Adrenal gland (tissue), 12 donors: ENCODE measurements around the gene NGFR. TPM values are rescaled to one million over a fixed set of nuclear protein-coding genes. Genes with fewer than 3 reads are reported as not detected.

Experiments
- DNase-seq, 7 donors: peaks; one replicate each; pipeline ENCODE4 v3.0.0-alpha.2; 2019 to 2020
- H3K27ac ChIP-seq, 5 donors: fragments of 200-600 bp; sonication (generic) in 4 of 5; 1 replicate in 3 of 5; 2 replicates in 2 of 5; pipeline versions ENCODE4 v1.5.1 to v1.8.0; 2016 to 2020; ENCODE audit warnings: mild to moderate bottlenecking in 1 of 5
- H3K27me3 ChIP-seq: fragments of 200-600 bp; 2 replicates; pipeline ENCODE4 v1.8.0; 2021
- H3K36me3 ChIP-seq, 2 donors: fragments of 200-600 bp; replicated peaks in 1 of 2; 1 replicate in 1 of 2; 2 replicates in 1 of 2; pipeline versions ENCODE4 v1.5.1 to v1.8.0; 2018 to 2022
- H3K4me1 ChIP-seq, 2 donors: fragments of 200-600 bp; replicated peaks in 1 of 2; 1 replicate in 1 of 2; 2 replicates in 1 of 2; pipeline versions ENCODE4 v1.5.1 to v1.8.0; 2018 to 2021
- H3K4me3 ChIP-seq, 4 donors: fragments of 200-600 bp; sonication (generic) in 3 of 4; one replicate each; pipeline ENCODE4 v1.5.1; 2016 to 2018
- H3K9me3 ChIP-seq, 3 donors: fragments of 200-600 bp; sonication (generic) in 1 of 3; replicated peaks in 1 of 3; 1 replicate in 2 of 3; 2 replicates in 1 of 3; pipeline versions ENCODE4 v1.5.1 to v1.8.0; 2016 to 2021
- CTCF ChIP-seq, 6 experiments: fragments of 450-650 bp in 4 of 6; fragments of 200-600 bp in 2 of 6; sonication (generic) in 1 of 6; IDR thresholded peaks; 1 replicate in 5 of 6; 2 replicates in 1 of 6; pipeline versions ENCODE4 v1.5.1 to v1.8.0; 2016 to 2021; ENCODE audit warnings: antibody characterized with exemption in 6 of 6, mild to moderate bottlenecking in 2 of 6, moderate library complexity in 1 of 6
- POLR2A ChIP-seq, 2 donors: fragments of 450-650 bp; IDR thresholded peaks; one replicate each; pipeline ENCODE4 v1.6.1; 2017; ENCODE audit warnings: antibody characterized with exemption in 2 of 2, mild to moderate bottlenecking in 2 of 2, moderate library complexity in 1 of 2
- WGBS, 4 donors: extraction: QIAGEN DNeasy Blood & Tissue Kit in 2 of 4; methylation state at CpG; one replicate each; pipeline versions ENCODE4 v1.1.5 to v1.1.7; 2013 to 2017; 5-methylcytosine and 5-hydroxymethylcytosine counted together
- intact Hi-C, 2 donors: fragments of 100-400 bp; cut with DNase I; formaldehyde crosslinking; loops; one replicate each; pipeline versions ENCODE4 v1.14.1 to v1.15.0; 2022 to 2023
- polyA plus RNA-seq, 3 donors: library from polyadenylated mRNA; stranded (reverse); fragments of 200-250 nt in 2 of 3; fragments of 350-450 nt in 1 of 3; fragmentation: Illumina TruSeq in 1 of 3; extraction: RNeasy Lipid Tissue Mini Kit (QIAGEN cat#74804) in 1 of 3; gene quantifications; one replicate each; pipeline ENCODE4 v1.2.3, GENCODE V29; 2013 to 2014
- total RNA-seq, 9 donors: library from RNA; depleted of rRNA in 4 of 9; stranded (reverse); fragments of >200 nt in 4 of 9; fragments of 120-200 nt in 1 of 9; fragmentation: NEBNext Ultra II Directional in 1 of 9; extraction: Animal tissue kit (Norgen Biotek cat#: 25700) in 1 of 9; gene quantifications; one replicate each; pipeline versions ENCODE4 v1.1.0 to v1.2.4, GENCODE V29; 2013 to 2023
- donor health status: healthy with polysubstance abuse.
- donor health status: Bipolar disorder and iron deficiency.
- donor health status: DM: yes; HTN: yes; CAD: no.
- donor health status: DM: no; HTN: no; CAD: no.
- donor health status: DM: no; HTN: no; CAD: no.
- donor health status: DM: yes; HTN: yes; CAD: no.

Gene NGFR
- total and polyA plus RNA-seq, 12 donors: 4.2 to 77.8 (median 25.9) TPM

DNA sequence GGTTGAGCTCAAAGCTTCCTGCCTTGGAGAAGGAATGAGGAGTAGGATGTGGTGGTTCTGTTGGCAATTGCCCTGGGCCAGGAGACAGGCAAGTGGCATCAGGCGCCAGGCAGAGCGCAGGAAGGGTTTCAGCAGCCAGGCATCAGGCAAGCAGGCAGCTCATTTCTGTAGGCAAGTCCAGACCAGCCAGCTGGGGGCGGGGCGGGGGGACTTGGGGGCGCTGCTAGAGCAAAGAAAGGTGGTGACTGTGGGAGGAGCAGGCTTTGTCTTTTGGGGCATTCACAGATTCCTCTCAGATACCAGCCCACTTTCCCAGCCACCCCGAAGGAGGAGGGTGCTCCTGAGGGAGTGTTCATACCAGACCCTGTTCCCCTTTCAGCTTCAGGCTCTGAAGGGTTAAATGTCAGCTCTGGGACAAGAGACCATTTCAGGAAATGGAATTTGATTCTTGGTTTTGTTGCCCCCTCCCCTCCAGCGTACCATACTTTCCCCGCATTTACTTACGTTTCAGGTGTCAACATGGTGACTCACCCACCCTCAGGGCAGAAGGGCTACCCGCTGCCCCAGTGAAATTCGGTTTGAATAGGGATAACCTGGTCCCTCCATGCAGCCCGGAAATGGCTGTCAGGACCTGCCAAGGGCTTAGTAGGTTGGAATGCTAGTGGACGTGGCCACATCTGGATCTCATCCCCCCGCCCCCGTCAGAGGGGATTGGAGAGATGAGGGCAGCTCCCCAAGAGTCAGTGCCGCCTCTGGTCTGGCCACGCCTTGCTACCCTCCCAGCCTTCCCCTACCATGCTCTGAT is 13.2 kb downstream of the NGFR start:
- H3K36me3 ChIP-seq: no peaks in the 10 kb centered on the region
- H3K9me3 ChIP-seq: no peaks in the 10 kb centered on the region
- TF ChIP-seq POLR2A (IDR thresholded peaks at IDR 0.05): no peak
- no peak for TF ChIP-seq CTCF (IDR thresholded peaks at IDR 0.05)
- H3K4me3 ChIP-seq: no peak overlapping the region
- H3K4me1 ChIP-seq: no peaks in the 10 kb centered on the region
- WGBS, 4 donors: 39 to 46% (median 42%) methylated on average over 8 to 17 of the region's 17 CpGs
- no peak for DNase-seq
- intact Hi-C loops: no loop called here
- H3K27ac ChIP-seq: peak overlapping the region in 1 of 5 donors; percentile 52
- peaks cover 4% of the 10 kb centered on the region for H3K27me3 ChIP-seq

DNA sequence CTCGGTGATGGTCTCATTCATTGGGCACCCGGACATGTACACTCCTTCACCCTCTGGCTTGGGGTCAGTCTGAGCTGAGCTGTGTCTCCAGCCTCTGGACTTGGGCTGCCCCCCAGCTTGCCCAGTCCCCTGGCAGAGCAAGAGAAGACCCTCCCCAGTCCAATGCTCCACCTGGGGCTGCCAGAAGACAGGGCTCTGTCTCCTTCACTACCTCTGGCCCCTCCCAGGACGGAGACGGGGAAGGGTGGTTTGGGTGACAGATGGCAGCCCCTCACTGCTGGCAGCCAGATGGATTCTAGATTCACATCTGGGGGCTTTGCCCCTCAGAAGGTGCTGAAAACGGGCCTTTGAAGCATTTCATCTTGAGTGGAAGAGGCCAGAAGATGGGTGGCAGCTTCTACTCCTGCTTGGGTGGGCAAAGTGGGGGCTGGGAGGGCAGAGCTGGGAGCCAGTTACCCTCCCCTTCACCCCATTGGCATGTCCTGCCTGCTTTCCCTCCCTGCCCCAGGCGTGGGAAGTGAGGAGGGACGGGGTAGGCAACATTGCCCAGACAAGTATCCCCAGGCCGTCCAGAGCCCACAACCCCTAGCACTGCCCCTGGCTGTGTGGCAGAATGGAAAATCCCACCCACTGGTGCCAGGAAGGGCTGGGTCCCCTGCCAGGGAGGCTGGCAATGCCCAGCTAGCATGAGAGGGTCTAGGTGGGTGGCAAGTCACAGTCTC is 13.9 kb downstream of the NGFR start:
- 67 to 70% (median 69%) methylated on average over 7 to 8 of the region's 8 CpGs for WGBS, 4 donors
- Histone ChIP-seq H3K4me1 (no peaks in the 10 kb centered on the region), H3K4me3 (no peak overlapping the region), H3K27me3 (no peaks in the 10 kb centered on the region), H3K36me3 (no peaks in the 10 kb centered on the region), H3K27ac (peak overlapping the region in 1 of 5 donors; percentile 52), H3K9me3 (no peaks in the 10 kb centered on the region)
- no peak for DNase-seq
- intact Hi-C loops: no loop called here
- TF ChIP-seq POLR2A (IDR thresholded peaks at IDR 0.05) (no peak), CTCF (IDR thresholded peaks at IDR 0.05) (no peak)

DNA sequence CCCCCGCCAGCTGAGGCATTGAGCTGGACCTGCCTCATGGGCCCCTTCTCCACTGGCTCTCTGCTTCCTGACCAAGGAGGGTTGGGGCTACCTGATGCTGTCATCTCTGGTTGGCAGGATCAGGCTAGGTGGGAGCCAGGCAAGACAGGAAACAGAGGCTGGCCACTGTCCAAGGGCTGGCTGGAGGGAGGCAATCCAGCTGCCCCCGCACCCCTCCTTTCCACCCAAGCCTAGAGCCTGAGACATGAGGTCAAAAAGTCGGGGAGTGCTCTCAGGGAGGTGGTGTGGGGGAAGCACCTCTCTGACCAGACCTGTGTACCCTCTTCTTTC is 14.5 kb downstream of the NGFR start:
- H3K27ac ChIP-seq: peak overlapping the region in 1 of 5 donors; percentile 52
- 83 to 90% (median 85%) methylated on average over 3 of the region's 3 CpGs for WGBS, 4 donors
- H3K36me3 ChIP-seq: no peaks in the 10 kb centered on the region

More for the DNA sequence above, 14.5 kb downstream of the NGFR start:
- H3K27me3 ChIP-seq: no peaks in the 10 kb centered on the region
- H3K9me3 ChIP-seq: no peaks in the 10 kb centered on the region
- H3K4me3 ChIP-seq: no peak overlapping the region
- TF ChIP-seq CTCF (IDR thresholded peaks at IDR 0.05): no peak
- TF ChIP-seq POLR2A (IDR thresholded peaks at IDR 0.05): no peak
- intact Hi-C loops: no loop called here
- no peak for DNase-seq
- H3K4me1 ChIP-seq: peaks cover 2 to 4% of the 10 kb centered on the region in 2 donors
